Measurements from ENCODE around the gene PDIA4. TPM values are rescaled to one million over a fixed set of nuclear protein-coding genes. Genes with fewer than 3 reads are reported as not detected.

The PDIA4 gene
- total RNA-seq, 4 donors from 2014 or later = 40.4 to 124 (median 45.2) TPM

DNA sequence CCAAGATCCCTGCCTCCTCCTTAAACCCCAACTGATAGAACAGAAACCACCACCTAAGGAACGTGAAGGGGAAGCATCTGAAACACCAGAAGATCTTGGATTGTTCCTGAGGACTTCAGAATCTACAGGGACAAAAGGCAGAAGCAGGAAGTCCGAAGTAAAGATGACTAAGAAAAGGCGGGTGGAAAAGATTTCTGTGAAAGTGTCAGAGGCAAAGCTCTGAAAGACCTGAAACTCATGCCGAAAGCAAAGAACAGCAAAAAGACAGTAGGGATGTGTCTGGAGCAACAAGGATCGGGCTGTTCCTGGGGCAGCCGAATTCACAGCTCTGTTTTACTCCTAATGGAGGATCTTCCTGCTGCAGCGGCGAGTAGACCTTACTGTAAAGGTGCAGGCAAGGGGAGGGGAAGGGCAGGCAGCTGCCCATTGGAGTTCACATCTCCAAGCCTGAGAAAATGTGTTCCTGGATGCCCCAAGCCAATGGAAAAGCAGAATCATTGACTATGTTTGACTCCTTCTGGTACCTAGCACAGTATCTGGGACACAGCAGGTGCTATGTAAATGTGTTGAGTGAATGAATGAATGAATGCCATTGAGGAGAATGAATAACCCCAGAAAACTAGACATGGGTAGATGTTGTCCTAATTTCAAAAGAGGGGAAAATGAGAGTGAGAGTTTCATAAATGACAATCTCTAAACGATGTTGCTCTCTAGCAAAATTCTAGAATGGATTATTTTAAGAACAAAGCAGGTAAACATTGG, 40.4 kb downstream of the PDIA4 start:
- TF ChIP-seq POLR2A (IDR thresholded peaks at IDR 0.05) (no peak), EP300 (IDR thresholded peaks at IDR 0.05) (no peak)
- TF ChIP-seq, protein P1, sequence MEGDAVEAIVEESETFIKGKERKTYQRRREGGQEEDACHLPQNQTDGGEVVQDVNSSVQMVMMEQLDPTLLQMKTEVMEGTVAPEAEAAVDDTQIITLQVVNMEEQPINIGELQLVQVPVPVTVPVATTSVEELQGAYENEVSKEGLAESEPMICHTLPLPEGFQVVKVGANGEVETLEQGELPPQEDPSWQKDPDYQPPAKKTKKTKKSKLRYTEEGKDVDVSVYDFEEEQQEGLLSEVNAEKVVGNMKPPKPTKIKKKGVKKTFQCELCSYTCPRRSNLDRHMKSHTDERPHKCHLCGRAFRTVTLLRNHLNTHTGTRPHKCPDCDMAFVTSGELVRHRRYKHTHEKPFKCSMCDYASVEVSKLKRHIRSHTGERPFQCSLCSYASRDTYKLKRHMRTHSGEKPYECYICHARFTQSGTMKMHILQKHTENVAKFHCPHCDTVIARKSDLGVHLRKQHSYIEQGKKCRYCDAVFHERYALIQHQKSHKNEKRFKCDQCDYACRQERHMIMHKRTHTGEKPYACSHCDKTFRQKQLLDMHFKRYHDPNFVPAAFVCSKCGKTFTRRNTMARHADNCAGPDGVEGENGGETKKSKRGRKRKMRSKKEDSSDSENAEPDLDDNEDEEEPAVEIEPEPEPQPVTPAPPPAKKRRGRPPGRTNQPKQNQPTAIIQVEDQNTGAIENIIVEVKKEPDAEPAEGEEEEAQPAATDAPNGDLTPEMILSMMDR (IDR thresholded peaks at IDR 0.05) = no peak
- no peaks in the 10 kb centered on the region for H3K36me3 ChIP-seq
- H3K27me3 ChIP-seq = no peaks in the 10 kb centered on the region
- H3K4me3 ChIP-seq = peak overlapping the region; percentile 51 to 72 (median 68)
- DNase-seq (ENCODE audit: low spot score in 2 of 2) = no peak
- 7 to 10% methylated on average over 9 of the region's 9 CpGs for WGBS, 2 donors
- peaks cover 0 to 41% (median 13%) of the 10 kb centered on the region in 4 donors for H3K4me1 ChIP-seq
- H3K27ac ChIP-seq = peak overlapping the region; percentile 82 to 95 (median 84)
- H3K9me3 ChIP-seq = no peaks in the 10 kb centered on the region

DNA sequence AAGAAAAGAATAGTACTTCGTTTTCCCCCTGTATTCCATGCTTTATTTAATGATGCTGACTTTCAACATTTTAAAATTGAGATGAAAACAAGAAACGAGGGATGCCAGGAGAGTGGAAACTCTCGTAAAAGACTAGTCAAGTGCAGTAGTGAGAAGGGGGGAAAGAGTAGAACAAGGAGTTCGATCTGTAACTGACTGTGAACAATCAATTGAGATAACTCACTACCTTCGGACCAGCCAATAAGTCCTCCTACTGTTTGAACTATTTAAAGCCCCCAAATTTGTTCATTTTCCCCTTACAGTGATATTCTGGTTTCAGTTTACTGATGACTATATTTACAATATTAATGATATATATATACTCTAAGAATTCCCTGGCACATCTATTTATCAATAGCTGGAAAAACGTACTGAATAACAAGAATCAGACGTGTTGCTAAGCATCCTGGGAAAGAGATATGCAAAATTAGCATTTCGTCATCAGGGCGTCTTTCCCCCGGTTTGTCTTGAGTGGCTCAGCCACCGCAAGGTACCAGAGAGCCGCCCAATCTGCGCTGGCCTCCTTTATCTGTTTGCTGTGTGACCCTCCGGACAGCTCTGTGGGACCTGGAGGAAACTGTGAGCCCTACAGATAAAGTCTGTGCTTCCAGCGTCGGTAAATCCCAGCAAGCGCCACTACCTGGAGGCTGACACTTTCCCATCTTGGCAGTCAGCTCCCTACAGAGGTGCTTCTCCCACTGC, 41.1 kb downstream of the PDIA4 start:
- no peaks in the 10 kb centered on the region for H3K36me3 ChIP-seq
- peaks cover 0 to 47% (median 15%) of the 10 kb centered on the region in 4 donors for H3K4me1 ChIP-seq
- no peaks in the 10 kb centered on the region for H3K9me3 ChIP-seq
- peak overlapping the region; percentile 51 to 72 (median 68) for H3K4me3 ChIP-seq
- TF ChIP-seq, protein P1 (IDR thresholded peaks at IDR 0.05) = no peak
- TF ChIP-seq EP300 (IDR thresholded peaks at IDR 0.05) (peak; percentile 42 to 68), POLR2A (IDR thresholded peaks at IDR 0.05) (peak in 1 of 2 donors; percentile 41)
- H3K27ac ChIP-seq = peak overlapping the region; percentile 82 to 95 (median 84)
- WGBS, 2 donors = 1% methylated on average over 17 of the region's 17 CpGs
- no peaks in the 10 kb centered on the region for H3K27me3 ChIP-seq
- peak; percentile 45 to 70 for DNase-seq (ENCODE audit: low spot score in 2 of 2)

DNA sequence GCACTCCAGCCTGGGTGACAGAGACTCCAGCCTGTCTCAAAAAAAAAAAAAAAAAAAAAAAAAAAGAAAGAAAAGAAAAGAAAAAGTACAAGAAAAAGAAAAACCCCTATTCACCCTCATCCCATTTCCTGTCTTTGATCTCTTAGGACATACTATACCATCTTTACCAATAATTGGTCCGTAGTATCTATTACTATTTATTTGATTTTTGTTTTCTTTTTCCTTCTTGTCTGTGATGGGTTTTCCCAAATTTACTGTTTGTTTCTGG, 41.6 kb downstream of the PDIA4 start:
- WGBS, 2 donors = 31 to 53% methylated on average over 1 of the region's 1 CpG
- Histone ChIP-seq H3K27me3 (no peaks in the 10 kb centered on the region), H3K36me3 (no peaks in the 10 kb centered on the region), H3K4me1 (peaks cover 0 to 47% (median 15%) of the 10 kb centered on the region in 4 donors), H3K27ac (peak overlapping the region; percentile 82 to 95 (median 84)), H3K9me3 (no peaks in the 10 kb centered on the region), H3K4me3 (peak overlapping the region in 3 of 4 donors; percentile 51 to 70 (median 66))
- TF ChIP-seq, protein P1 (IDR thresholded peaks at IDR 0.05) = no peak
- no peak for DNase-seq (ENCODE audit: low spot score in 2 of 2)

DNA sequence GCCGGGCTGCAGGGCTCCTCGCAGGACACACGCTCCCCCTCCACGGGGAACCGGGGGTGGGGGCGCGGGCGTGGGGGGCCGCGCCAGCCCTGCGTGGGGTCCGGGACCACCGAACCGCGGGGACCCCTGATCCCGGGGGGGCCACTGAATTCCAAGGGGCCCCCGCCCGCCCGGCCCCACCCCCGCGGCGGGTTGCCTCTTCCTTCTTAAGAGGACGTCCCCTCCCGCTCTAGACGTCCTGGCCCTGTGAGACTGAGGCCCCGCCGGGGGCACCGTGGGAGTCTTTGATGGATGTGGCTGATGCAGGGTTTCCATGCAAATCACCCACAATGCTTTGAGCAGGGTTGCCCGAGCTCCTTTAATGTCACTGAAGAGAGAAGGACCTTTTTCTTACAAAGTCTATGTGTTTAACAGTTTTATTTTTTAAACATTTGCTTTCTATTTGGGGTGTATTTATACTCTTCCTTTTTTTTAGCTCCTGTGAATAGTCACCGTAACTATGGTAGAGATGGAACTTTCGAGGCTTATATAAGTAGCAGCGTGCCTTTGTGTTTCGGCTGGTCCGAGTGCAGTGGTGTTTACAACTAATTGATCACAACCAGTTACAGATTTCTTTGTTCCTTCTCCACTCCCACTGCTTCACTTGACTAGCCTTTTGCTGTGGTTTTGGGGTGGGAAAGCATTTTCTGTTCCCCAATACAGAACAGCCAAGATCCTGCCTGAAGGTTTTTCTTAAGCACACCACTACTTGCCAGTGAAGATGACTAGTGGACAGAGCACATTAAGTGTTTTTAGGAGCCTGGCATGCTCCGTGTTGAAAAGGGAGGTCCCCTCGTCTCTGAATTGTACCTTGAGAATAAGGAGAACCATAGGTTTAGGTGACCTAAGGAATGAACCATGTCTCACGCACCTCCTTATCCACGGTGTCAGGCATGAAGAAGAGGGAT, 44.8 kb downstream of the PDIA4 start:
- peak in 1 of 2 donors; percentile 55 for DNase-seq (ENCODE audit: low spot score in 2 of 2)
- TF ChIP-seq EP300 (IDR thresholded peaks at IDR 0.05) = no peak
- TF ChIP-seq, protein P1 (IDR thresholded peaks at IDR 0.05) = no peak

More for the DNA sequence above, 44.8 kb downstream of the PDIA4 start:
- 0 to 1% methylated on average over 32 to 35 of the region's 38 CpGs for WGBS, 2 donors
- no peaks in the 10 kb centered on the region for H3K27me3 ChIP-seq
- H3K4me1 ChIP-seq = peaks cover 0 to 45% (median 15%) of the 10 kb centered on the region in 4 donors
- peak overlapping the region; percentile 10 to 63 (median 55) for H3K27ac ChIP-seq
- H3K36me3 ChIP-seq = no peaks in the 10 kb centered on the region
- H3K9me3 ChIP-seq = peaks cover 0 to 3% (median 0%) of the 10 kb centered on the region in 4 donors
- peak overlapping the region; percentile 38 to 68 (median 64) for H3K4me3 ChIP-seq
